ENCODE measurements around the gene PYGL.
"Not testable (repeated sequence)": the region's sequence is repeated elsewhere in the genome, so short reads cannot be mapped to it uniquely, and the experiment has no call there.

PYGL gene

DNA sequence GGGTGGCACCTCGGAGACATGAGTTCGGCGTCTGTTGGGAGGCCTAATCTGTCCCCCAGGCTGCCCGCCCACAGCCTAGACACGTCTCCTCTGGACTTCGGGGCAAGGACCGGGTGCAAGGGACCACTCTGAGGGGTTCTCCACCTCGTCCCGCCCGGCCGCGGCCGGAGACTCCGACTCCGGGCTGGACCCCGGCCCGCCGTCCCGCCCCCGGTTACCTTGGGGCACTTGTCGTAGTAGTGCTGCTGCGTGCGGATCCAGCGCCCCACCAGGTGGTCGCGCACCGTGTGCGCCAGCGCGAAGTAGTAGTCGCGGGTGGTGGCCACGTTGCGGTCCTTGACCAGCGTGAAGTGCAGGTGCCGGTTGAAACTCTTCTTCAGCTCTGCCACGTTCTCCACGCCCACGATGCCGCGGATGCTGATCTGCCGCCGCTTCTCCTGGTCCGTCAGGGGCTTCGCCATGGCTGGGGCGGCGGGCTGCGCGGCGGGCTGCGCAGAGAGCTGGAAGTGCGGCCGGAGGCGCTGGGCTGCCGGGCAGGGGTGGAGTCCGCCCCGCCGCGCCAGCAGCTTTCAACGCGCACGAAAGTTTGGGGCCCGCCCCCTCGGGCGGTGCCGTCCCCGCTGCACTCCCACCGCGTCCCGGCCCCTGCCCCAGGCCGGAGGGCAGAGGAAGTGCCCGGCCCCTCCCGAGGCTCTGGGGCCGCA, at the start of gene PYGL:
PYGL (minus strand) TSS at position 541 of the 704 bp plus-strand sequence; CDS start at position 461, 80 bp downstream.
- FAIRE-seq = no peak

DNA sequence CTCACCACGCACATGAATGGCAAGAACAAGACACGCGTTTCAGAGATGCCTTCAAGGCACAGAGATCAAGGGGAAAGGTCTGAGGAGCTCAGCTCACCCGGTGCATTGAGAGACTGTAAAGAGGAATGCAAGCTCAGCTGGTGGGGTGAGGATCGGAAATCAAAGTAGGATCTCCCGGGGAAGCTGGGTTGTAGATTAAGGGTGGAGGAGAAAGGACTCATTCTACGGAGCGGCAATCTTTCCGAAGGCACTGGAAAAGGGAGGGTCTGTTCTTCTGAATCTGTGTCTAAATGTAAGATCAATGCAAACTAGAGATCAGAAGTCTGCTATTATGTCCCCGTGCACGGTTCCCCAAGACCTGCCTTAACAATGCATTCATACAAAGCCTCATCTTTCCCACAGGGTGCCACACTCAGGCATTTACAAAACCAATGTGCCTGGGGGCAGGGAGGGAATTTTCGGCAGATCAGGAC, 41.6 kb upstream of the PYGL start:
- FAIRE-seq = no peak

DNA sequence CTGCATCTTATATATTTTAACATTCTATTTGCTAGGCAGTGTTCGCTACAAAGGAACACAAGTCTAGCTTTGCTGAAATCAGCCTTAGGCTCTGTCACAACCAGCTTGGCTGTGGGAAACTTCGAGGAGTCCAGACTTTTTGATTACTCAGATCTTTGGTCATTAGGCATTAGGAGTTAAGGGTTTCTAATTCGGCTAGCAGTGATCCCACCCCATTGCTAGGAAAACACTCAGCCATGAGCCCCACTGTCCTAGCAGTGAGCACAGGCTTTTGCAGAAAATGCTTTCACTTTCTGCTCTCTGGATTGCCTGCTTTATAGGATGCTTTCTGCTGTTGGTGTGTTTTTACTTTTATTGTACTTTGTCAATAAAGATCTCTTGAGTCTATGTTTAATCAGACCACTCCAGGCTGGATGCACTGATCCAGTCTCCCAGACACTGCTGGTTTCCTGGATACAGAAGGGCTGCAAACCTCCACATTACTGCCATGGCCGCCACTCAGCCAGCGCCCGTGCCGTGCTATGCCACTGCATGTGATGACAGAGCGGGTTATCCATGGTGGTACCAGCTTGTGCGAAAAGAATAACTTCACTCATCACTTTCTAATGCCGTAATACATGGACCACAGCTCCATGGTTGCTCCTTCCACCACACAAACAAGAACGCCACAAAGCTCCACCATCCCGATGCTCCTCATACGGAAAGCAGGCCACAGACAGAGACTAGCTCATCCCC, 41.0 kb upstream of the PYGL start:
- FAIRE-seq = no peak

DNA sequence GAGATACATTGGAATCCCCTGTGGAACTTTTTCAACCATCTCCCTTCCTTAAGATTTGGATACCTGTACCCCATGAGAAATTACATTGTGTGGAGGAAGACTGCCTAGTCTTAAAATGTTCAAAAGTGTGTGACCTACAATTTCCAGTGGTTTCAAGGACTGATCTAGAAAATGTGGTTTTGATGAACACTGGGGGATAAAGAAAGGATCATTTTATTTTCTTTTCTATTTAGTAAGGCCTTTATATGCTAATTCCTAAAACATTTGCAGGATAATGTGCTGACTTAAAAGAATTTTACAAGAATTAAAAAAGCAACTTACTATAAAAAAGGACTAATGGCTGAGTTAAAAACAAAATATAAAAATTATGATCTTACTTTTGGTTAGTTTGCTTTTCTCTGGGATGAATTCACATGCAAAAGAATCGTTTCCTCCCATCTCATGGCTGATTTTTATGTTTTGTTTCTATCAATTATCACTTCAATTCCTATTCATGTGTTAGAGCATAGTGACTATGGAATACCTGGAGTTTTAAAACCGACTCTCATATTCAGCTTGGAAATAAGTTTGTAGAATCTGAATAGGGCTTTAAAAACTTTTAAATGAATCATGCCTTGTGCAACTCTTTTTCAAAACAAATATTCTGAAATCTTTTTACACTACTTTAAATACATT, 39.9 kb upstream of the PYGL start:
- no peak for FAIRE-seq

DNA sequence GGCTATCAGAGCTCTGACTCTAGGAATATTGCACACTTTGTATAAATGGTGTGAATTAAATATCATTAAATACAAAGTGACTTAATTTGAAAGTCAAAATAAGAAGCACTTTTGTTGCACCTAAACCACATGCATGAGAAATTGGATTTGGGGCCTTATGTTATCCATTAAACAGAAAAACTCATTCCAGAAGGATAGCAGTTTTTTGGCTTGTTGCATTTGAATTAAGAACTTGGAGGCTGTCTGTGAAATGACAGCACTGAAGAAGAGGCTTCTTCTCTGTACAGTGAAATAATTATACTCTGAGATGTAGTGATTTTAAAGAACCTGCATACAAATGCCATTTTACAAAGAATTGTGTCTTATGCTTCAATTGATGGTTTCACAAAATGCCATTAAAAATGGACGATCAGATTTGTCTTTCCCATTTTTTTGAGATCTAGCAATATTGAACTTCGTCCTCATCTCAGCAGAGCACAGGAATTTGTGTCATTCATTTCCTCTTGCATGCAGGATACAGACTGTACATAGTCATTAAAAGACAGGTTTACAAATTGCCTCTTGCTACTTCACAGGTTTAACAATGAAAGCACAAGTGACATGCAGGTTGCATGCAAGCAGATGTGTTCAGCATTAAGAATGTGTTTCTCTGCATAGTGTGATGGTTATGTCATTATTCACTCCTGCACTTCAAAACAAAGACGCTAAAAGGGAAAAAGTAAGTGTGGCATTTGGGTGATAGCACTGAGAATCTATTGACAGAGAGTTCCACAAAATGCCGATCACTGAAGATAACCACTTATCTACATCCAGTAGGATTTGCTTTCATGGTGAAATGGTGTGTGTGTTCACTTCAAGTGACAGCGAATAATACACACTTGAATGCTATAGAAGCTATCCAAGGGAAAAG, 35.9 kb upstream of the PYGL start:
- no peak for FAIRE-seq

DNA sequence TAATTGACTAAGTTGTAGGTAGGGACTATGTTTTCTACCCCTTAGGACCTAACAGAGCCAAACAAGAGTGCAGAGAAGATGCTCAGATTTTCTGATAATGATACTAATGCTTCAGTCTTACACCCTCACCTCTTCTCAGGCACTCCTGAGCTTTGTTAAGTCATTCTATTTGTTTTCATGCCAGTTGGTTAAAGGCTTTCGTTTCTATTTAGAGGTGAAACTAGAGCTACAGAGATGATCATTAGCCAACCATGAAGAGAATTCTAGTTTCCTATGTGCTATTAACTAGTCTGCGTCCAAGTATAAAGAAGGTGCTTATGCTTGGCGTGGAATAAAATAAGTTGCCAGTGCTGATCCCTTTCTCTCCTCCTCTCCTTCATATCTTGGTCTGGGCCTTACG, 34.6 kb upstream of the PYGL start:
- FAIRE-seq = no peak

DNA sequence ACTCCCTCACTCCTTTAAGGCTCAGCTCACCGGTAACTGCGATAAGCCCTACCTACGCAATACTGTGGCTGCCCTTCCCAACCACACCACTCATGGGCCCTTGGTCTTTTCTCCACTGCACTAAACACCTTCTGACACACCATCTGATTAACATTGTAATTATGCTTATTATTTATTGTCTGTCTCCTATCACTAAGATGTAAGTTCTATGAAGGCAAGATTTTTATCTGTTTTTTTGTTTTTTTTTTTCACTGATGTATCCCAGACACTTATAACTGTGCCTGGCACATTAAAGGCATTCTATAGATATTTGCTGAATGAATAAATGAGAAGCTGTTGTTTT, 34.2 kb upstream of the PYGL start:
- FAIRE-seq = no peak

DNA sequence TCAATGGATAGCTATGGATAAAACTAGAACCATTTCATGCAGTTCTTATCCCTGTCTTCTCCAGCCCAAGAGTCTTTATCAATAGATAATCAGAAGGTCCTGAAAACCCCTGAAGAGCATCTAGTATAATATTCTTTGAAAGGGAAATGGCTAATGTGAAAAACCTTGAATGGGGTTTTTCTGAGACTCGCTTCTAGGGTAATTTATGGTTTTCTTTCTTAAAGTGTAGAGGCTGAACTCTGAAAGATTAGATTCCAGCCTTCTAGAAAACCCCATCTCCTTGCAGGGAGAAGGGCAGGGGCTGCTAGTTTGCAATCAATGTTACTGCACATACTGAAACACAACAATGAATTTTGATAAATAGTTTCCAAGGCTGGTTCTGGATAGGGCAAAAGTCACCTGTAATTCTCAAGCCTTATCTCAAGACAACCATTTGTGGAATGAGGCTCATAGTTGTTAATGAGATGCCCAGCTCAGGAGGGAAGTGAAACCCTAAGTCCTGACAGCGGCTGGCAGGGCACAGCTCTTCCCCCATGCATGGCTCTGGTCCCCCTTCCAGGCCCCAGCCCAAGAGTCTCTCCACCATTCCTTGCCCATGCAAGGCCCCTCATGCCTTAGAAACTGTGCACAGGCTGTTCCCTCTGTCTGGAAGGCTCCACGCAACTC, 33.7 kb upstream of the PYGL start:
- no peak for FAIRE-seq

DNA sequence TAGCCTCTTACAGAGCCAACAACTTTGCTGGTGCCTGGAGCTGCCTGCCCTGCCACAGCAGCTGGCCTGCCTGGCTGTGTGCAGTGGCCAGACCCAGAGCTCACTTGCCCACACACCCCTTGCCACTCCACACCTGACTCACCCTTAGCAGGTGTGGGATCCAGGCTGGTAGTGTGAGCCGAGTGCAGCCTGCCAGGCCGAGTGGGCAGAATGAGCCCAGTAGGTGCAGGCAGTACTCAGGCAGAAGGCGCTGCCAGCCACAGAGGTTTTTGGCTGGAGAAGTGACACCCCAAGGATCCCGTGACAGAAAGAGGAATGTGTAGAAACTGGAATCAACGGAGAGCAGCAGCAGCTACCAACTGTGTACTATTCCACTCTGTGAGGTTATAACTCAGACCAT, 29.8 kb upstream of the PYGL start:
- FAIRE-seq = no peak

DNA sequence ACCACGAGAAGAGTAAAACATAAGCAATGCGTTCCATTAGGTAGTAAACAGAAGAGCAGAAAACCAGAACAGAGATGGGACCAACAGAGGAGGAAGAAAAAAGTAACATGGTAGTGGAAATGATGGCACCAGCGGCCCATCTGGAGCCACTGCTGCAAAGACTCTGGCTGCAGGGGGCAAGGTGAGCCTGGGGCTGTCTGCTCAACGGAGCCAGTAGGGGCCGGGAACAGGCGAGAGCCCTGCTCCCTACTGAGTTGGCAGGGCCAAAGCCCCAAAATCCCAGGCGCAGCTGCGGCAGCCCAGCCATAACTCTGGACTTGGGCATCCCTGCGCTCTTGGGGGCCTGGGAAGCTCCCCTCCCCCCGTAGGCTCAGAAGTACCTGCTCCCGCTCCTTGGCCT, 28.5 kb upstream of the PYGL start:
- no peak for FAIRE-seq

DNA sequence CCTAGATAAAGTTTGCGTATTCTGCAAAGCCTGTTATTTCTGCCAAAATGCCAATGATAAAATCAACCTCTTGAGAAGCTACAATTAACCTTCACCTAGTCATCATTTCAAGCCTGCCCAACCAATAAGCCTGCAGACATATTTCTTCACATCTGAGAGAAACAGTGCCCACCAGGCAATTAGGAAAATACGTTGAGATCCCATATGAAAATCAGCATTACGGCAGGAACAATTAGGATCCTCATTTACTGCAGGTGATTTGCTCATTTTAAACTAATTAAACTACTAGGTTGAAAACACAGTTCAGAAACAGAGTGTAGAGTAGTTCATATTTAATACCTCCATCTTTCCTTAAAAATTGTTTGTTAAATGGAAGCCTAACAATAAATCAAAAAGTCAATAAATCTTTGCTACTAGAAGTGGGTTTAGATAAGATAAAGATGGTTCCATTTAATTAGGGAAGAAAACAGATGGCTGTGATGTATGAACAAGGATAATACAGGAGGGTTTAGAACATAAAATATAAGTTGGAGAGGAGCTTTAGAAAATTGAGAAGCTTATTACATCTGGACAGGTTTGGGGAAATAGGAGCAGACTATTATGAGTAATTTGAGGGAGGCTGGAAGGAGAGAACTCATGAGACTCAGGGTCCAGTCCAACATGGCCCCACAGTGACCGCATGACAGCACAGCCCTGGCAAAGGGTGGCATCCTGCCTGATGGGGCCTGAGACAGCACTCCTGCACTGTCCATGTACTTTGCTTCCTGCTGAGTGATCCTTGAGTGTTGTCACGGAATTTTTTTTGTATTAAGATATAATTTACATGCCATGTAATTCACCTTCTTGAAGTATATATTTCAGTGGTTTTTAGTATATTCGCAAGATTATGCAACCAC, 26.9 kb upstream of the PYGL start:
- no peak for FAIRE-seq

DNA sequence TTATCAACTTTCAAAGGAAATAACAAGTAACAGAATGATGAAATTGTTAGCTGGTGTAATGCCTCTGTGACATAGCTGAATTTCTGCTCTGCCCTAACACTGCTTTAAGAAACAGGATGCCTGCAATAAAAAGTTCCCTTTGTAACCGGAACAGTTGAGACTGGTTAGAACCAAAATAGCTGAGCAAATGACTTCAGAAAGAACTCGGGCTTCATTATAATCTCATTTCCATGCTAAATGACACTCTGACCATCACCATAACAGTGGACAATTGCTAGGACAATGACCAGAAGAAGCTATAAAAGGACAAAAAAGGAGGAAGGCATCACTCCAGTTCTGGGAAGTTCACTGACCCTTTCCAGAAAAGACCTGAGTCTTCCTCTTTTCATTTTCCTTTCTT, 23.5 kb upstream of the PYGL start:
- FAIRE-seq = no peak

DNA sequence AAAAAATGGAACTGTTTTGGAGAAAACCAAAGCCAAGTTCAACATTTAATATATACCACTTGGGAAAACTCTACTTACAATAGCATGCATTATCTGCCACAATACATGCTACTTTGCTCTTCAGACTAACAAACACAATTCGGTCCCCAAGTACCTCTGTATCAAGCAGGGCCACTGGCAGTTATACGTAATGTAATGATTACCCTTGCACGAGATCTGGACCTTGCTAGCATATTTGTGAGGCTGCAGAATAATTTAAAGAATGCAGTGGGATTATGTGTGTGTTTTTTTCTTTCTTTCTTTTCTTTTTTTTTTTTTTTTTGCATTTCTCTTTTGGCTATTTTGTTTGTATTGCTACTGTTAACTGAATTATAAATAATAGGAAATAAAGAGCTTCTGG, 22.8 kb upstream of the PYGL start:
- FAIRE-seq = no peak

DNA sequence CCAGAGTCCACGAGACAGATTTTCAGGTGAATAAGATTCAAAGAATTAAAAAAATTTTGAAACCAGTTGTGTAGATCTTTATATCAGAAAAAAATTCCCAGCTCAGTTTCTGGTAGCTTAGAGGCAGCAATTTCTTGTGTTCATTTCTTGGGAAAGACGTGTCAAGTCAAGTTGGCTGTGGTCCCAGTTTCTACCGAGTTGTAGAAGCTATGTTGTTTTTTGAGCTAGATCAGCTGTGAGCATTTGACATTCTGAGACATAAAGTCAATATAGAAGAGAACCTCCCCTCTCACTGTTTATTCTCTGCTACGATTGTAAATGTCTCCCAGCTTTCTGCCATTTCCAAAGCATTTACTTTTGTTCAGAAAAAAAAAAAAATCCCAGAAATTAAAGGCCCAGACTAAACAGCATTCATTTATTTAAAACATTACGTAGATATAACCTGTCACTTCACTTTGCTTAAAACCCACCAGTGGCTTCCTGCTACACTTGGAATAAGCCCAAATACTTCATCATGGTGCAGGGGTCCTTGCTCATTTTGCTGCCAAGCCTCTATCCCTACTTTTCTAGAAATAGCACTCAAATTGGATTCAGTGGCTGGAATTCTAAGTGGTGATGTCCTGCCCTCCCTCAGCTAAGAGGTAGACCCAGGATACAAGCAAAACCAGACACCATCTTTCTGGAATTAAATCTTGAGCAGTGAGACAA, 20.6 kb upstream of the PYGL start:
- FAIRE-seq = no peak

DNA sequence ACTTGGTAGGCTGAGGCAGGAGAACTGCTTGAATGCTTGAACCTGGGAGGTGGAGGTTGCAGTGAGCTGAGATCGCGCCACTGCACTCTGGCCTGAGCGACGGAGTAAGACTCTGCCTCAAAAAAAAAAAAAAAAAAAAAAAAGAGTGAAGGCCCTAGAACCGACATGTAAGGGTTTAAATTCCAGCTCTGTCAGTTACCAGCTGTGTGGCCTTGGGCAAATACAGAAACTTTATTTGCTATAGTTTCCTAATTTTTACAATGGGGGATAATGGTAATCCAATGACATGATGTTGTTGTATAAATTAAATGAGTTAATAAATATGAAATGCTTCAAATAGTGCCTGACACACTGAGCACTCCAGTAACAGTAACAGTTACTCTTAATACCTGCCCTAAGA, 19.6 kb upstream of the PYGL start:
- no peak for FAIRE-seq

DNA sequence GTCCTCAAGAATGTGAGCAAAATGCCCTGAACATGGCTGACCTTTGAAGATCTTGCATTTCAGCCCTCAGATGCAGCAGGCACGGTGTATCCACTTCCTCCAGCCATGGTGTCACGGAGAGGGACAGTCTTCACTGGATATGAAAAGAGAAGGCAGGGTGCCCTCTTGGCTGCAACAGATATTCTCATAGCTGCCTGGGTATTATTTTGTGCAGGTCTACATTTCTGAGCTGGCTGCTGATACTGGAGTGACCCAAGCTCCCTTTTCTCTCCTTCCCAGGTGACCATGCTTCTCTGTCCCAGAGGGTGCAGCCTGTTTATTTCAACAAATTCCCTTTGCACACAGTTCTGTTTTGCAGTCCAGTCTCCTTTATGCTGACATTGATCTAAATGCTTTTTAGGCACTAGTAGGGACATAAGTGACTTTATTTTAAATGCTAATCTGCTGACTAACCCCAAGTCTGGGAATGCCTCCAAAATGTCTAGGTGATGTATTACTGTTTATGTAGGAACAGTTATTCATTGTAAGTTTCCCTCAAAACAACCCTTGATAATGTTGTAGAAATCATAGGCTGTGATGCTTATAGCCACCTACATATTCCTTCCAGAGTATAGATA, 17.4 kb upstream of the PYGL start:
- no peak for FAIRE-seq

DNA sequence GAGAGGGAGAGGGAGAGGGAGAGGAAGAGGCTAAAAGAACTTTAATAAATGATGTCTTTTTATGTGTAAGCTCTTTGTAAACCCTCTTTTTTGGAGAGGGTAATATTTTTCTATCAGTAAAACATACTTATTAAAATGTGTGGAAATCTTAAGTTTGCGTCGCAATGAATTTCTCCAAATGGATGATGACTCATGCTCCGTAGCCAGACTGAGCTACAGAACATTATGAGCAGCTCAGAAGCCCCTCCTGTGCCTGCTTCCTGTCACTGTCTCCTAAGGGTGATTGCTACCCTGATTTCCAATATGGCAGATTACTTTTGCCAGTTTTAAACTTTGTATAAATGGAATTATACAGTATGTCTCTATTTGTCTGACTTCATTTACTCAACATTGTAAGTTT, 13.0 kb upstream of the PYGL start:
- FAIRE-seq = no peak

DNA sequence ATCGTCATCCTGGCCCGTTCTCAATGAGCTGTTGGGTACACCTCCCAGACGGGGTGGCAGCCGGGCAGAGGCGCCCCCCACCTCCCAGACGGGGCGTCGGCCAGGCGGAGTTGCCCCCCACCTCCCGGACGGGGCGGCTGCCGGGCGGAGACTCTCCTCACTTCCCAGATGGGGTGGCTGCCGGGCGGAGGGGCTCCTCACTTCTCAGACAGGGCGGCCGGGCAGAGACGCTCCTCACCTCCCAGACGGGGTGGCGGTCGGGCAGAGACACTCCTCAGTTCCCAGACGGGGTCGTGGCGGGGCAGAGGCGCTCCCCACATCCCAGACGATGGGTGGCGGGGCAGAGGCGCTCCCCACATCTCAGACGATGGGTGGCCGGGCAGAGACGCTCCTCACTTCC, 12.1 kb upstream of the PYGL start:
- FAIRE-seq = not testable (repeated sequence)

DNA sequence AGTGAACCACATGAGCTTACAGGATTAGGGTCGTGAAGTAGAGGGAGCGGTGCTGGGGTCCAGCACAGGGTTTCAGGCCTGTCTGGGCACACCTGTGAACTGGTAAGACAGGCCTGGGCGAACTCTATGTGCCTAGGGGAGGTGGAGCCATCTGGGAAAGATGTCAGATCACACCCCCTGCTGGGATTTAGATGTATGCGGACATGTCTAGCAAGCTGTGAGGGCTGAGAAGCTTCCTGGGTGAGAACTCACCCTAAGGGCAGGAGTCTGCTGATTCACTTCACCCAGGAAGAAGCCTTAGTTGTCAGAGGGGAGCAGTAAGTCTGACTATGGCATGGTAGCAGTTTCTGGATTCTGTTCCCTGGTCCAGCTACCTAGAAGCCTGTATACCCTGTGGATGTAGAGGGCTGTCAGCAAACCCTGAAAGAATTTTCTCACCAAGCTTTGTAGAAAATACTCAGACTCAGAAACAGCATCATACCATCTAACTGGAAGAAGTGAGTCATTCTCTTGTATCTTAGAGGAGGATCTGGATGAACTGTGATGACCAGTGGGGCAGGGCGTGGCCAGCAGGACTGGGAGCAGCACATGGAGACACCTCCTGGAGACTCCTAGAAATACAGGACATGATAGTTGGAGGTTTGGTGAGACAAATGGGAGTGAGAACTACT, 11.2 kb upstream of the PYGL start:
- FAIRE-seq = peak; percentile 11

Measured in TTC549 (cell line).